ENCODE results near the gene SUN3. TPM values are rescaled to one million over a fixed set of nuclear protein-coding genes. Genes with fewer than 3 reads are reported as not detected.

SUN3 gene
- total RNA-seq, 4 donors from 2014 or later: not detected

GRCh38 chr7:47970761-47971160 lies 58.1 kb downstream of the SUN3 start:
- Histone ChIP-seq H3K4me1 (no peaks in the 10 kb centered on the region), H3K27me3 (no peaks in the 10 kb centered on the region), H3K9me3 (no peaks in the 10 kb centered on the region), H3K36me3 (no peaks in the 10 kb centered on the region), H3K27ac (peak overlapping the region; percentile 47 to 67), H3K4me3 (no peak overlapping the region)
- intact Hi-C loops (cut with DNase I; ENCODE audit: low total_unique reads): no loop called here
- no peak for DNase-seq
- TF ChIP-seq POLR2A (IDR thresholded peaks at IDR 0.05) (no peak), CTCF (IDR thresholded peaks at IDR 0.05) (no peak)

GRCh38 chr7:47968847-47969774 lies 59.8 kb downstream of the SUN3 start:
- Histone ChIP-seq H3K4me3 (no peak overlapping the region), H3K4me1 (no peaks in the 10 kb centered on the region), H3K27ac (peak overlapping the region in 1 of 2 donors; percentile 33), H3K36me3 (no peaks in the 10 kb centered on the region), H3K27me3 (no peaks in the 10 kb centered on the region), H3K9me3 (no peaks in the 10 kb centered on the region)
- intact Hi-C loops (cut with DNase I; ENCODE audit: low total_unique reads): no loop called here
- DNase-seq: peak; percentile 25 to 42
- TF ChIP-seq CTCF (IDR thresholded peaks at IDR 0.05) (peak; percentile 39 to 59 (median 50)), POLR2A (IDR thresholded peaks at IDR 0.05) (no peak)

- Histone ChIP-seq H3K4me3 (no peak overlapping the region), H3K27ac (no peak overlapping the region), H3K27me3 (no peaks in the 10 kb centered on the region), H3K4me1 (no peaks in the 10 kb centered on the region), H3K9me3 (no peaks in the 10 kb centered on the region), H3K36me3 (no peaks in the 10 kb centered on the region)
- DNase-seq: no peak
- TF ChIP-seq POLR2A (IDR thresholded peaks at IDR 0.05) (no peak), CTCF (IDR thresholded peaks at IDR 0.05) (no peak)
- intact Hi-C loops (cut with DNase I; ENCODE audit: low total_unique reads): no loop called here
Observed at GRCh38 chr7:47967708-47968107, 61.2 kb downstream of the SUN3 start.

- H3K4me3 ChIP-seq: no peak overlapping the region
- no peak overlapping the region for H3K27ac ChIP-seq
- no peaks in the 10 kb centered on the region for H3K4me1 ChIP-seq
- intact Hi-C loops (cut with DNase I; ENCODE audit: low total_unique reads): no loop called here
- no peaks in the 10 kb centered on the region for H3K36me3 ChIP-seq
- TF ChIP-seq CTCF (IDR thresholded peaks at IDR 0.05): no peak
- no peak for TF ChIP-seq POLR2A (IDR thresholded peaks at IDR 0.05)
- no peak for DNase-seq
- H3K27me3 ChIP-seq: no peaks in the 10 kb centered on the region
- no peaks in the 10 kb centered on the region for H3K9me3 ChIP-seq
Observed at GRCh38 chr7:47967123-47967522, 61.8 kb downstream of the SUN3 start.

GRCh38 chr7:47965456-47965855 lies 63.5 kb downstream of the SUN3 start:
- Histone ChIP-seq H3K27me3 (no peaks in the 10 kb centered on the region), H3K4me1 (no peaks in the 10 kb centered on the region), H3K36me3 (no peaks in the 10 kb centered on the region), H3K27ac (no peak overlapping the region), H3K4me3 (no peak overlapping the region), H3K9me3 (no peaks in the 10 kb centered on the region)
- intact Hi-C loops (cut with DNase I; ENCODE audit: low total_unique reads): no loop called here
- no peak for DNase-seq
- no peak for TF ChIP-seq POLR2A (IDR thresholded peaks at IDR 0.05)
- no peak for TF ChIP-seq CTCF (IDR thresholded peaks at IDR 0.05)

All from uterus (tissue), 4 donors.